ENCODE data around the gene GPC6.
"Not testable (repeated sequence)": the region's sequence is repeated elsewhere in the genome, so short reads cannot be mapped to it uniquely, and the experiment has no call there.

Gene GPC6

GRCh38 chr13:94339116-94339687 lies 1112.6 kb downstream of the GPC6 start:
- TF ChIP-seq ZFX (IDR thresholded peaks at IDR 0.05): no peak
- TF ChIP-seq, protein P1, sequence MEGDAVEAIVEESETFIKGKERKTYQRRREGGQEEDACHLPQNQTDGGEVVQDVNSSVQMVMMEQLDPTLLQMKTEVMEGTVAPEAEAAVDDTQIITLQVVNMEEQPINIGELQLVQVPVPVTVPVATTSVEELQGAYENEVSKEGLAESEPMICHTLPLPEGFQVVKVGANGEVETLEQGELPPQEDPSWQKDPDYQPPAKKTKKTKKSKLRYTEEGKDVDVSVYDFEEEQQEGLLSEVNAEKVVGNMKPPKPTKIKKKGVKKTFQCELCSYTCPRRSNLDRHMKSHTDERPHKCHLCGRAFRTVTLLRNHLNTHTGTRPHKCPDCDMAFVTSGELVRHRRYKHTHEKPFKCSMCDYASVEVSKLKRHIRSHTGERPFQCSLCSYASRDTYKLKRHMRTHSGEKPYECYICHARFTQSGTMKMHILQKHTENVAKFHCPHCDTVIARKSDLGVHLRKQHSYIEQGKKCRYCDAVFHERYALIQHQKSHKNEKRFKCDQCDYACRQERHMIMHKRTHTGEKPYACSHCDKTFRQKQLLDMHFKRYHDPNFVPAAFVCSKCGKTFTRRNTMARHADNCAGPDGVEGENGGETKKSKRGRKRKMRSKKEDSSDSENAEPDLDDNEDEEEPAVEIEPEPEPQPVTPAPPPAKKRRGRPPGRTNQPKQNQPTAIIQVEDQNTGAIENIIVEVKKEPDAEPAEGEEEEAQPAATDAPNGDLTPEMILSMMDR (conservative IDR thresholded peaks at IDR 0.05): no peak
- H3K27ac ChIP-seq: no peak overlapping the region

DNA sequence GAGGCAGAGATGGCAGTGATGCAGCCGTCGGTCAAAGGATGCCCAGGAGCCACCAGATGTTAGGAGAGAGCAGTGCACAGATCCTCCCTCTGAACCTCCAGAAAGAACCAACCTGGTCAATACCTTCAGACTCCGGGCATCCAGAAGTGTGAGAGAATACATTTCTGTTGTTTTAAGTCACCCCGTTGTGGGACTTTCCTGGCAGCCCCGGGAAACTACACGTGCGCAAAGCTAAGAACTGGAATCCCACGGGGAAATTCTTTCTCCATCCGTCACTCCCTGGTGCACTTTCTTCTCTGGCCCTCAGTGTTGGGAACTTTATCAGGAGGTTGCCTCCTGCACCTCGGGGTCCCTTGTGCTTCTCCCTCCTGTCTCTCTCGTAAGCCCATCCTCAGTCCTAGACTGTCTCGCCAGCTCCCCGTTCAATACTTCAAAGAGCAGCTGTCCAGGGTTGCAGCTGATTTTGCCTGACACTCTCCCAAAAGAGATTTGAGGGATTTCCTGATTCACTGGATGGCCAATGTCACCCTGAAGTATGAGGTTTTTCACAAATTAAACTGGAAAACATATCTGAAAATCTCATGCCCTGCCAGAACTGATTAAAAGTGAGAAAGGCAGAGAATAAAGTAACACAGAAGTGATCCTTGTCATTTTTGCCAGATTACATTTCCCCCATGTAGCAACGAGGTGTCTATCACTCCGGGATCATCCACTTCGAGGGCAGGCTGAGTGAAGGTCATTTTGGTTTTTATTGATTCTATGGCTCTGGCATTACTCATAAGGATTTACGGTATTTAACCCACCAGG lies 1116.0 kb downstream of the GPC6 start:
- H3K27ac ChIP-seq: no peak overlapping the region
- TF ChIP-seq, protein P1 (conservative IDR thresholded peaks at IDR 0.05): no peak
- TF ChIP-seq ZFX (IDR thresholded peaks at IDR 0.05): no peak

- no peak overlapping the region for H3K27ac ChIP-seq
- no peak for TF ChIP-seq ZFX (IDR thresholded peaks at IDR 0.05)
- TF ChIP-seq, protein P1 (conservative IDR thresholded peaks at IDR 0.05): no peak
Measured at GRCh38 chr13:94343243-94343585, 1116.6 kb downstream of the GPC6 start.

- H3K27ac ChIP-seq: not testable (repeated sequence)
Measured at GRCh38 chr13:94343687-94344086, 1117.1 kb downstream of the GPC6 start.

GRCh38 chr13:94344126-94344818 lies 1117.7 kb downstream of the GPC6 start:
- H3K27ac ChIP-seq: no peak overlapping the region
- TF ChIP-seq, protein P1 (conservative IDR thresholded peaks at IDR 0.05): no peak
- TF ChIP-seq ZFX (IDR thresholded peaks at IDR 0.05): no peak

DNA sequence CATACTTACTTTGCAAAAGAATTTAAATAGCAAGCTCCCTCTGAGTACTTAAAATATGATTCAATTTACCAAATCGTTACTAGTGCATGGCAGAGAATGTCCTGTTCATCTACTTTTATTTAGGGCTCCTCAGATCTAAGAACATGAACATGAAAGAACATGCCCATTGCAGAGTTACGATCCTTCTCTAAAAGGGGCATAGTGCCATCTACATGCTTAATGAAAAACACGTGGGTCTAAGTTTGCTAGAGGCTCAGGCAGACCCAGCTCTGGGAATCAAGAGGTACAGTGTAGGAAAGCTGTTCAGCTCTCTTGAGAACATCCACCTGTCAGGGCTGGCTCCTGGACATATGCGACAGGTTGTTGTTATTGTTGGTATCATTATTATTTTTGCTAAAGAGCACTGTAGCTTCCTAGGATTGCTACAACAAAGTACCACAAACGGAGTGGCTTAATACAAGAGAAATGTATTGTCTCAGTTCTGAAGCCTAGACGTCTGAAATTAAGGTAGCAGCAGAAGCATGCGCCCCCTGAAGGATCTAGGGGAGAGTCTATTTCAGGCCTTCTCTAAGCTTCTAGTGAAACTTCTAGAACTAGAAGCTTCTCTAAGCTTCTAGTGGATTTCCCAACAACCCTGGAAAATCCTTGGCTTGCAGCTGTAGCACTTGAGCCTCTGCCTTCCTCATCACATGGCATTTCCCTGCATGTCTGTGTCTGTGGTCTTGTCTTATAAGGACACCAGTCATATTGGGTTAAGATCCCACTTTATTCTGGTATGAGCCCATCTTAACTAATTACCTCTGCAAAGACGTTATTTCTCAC lies 1119.0 kb downstream of the GPC6 start:
- no peak overlapping the region for H3K27ac ChIP-seq
- TF ChIP-seq, protein P1 (conservative IDR thresholded peaks at IDR 0.05): peak; percentile 27
- no peak for TF ChIP-seq ZFX (IDR thresholded peaks at IDR 0.05)

- no peak overlapping the region for H3K27ac ChIP-seq
- TF ChIP-seq, protein P1 (conservative IDR thresholded peaks at IDR 0.05): no peak
- TF ChIP-seq ZFX (IDR thresholded peaks at IDR 0.05): no peak
Measured at GRCh38 chr13:94346261-94347019, 1119.8 kb downstream of the GPC6 start.
